ENCODE measurements around the gene SMAD1. TPM values are rescaled to one million over a fixed set of nuclear protein-coding genes. Genes with fewer than 3 reads are reported as not detected.
A peak's percentile ranks its signal among the peaks of the same experiment; 100 is the strongest.

Gene SMAD1
- total RNA-seq, 4 donors from 2014 or later, result 48.1 to 102 (median 67.4) TPM

DNA sequence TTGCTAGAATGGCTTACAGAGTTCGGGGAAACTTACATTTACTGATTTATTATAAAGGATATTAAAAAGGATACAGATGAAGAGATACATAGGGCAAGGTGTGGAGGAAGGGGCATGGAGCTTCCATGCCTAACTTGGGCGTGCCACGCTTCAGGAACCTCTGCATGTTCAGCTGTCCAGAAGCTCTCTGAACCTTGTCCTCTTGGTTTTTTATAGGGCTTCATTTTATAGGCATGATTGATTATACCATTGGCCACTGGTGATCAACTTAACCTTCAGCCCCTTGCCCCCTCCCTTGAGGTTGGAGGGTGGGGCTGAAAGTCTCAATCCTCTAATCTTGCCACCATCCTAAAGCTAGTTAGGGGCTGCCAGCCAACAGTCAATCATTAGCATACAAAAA is 10.7 kb downstream of the SMAD1 start:
- no peak for DNase-seq
- WGBS, 2 donors, result 95 to 99% methylated on average over 3 of the region's 3 CpGs
- no peak for TF ChIP-seq POLR2A (IDR thresholded peaks at IDR 0.05)
- TF ChIP-seq, protein P1, sequence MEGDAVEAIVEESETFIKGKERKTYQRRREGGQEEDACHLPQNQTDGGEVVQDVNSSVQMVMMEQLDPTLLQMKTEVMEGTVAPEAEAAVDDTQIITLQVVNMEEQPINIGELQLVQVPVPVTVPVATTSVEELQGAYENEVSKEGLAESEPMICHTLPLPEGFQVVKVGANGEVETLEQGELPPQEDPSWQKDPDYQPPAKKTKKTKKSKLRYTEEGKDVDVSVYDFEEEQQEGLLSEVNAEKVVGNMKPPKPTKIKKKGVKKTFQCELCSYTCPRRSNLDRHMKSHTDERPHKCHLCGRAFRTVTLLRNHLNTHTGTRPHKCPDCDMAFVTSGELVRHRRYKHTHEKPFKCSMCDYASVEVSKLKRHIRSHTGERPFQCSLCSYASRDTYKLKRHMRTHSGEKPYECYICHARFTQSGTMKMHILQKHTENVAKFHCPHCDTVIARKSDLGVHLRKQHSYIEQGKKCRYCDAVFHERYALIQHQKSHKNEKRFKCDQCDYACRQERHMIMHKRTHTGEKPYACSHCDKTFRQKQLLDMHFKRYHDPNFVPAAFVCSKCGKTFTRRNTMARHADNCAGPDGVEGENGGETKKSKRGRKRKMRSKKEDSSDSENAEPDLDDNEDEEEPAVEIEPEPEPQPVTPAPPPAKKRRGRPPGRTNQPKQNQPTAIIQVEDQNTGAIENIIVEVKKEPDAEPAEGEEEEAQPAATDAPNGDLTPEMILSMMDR (IDR thresholded peaks at IDR 0.05), result no peak
- intact Hi-C loops (cut with DNase I), result no loop called here
- H3K4me1 ChIP-seq, result peaks cover 10 to 35% of the 10 kb centered on the region in 2 donors
- H3K27ac ChIP-seq, result peak overlapping the region in 1 of 3 donors; percentile 31
- H3K27me3 ChIP-seq, result no peaks in the 10 kb centered on the region
- no peak overlapping the region for H3K4me3 ChIP-seq (replicated peaks in 1 of 3)
- no peaks in the 10 kb centered on the region for H3K9me3 ChIP-seq
- H3K36me3 ChIP-seq, result no peaks in the 10 kb centered on the region

DNA sequence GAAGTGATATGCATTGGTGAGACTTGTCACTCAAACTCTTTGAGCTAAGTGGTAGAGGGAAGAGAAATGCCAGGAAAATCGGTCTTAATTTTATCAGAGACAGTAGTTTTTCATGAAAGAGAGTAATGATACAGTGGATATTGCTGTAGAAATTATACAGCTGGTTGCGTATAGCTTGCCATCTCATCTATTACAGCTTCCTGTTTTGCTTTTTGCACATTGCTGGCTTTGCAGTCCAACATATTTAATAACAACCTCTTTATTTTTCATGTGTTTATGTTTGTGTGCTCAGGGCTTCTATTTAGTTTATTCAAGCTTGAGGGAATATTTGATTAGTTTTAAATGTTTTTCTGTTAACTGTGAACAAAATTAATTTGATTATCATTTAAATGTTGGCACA is 11.5 kb downstream of the SMAD1 start:
- Histone ChIP-seq H3K9me3 (no peaks in the 10 kb centered on the region), H3K4me3 (replicated peaks in 1 of 3) (no peak overlapping the region), H3K27ac (peak overlapping the region in 1 of 3 donors; percentile 41), H3K27me3 (no peaks in the 10 kb centered on the region), H3K4me1 (peaks cover 10 to 34% of the 10 kb centered on the region in 2 donors), H3K36me3 (no peaks in the 10 kb centered on the region)
- TF ChIP-seq POLR2A (IDR thresholded peaks at IDR 0.05), result no peak
- TF ChIP-seq, protein P1 (IDR thresholded peaks at IDR 0.05), result no peak
- DNase-seq, result no peak
- WGBS, 2 donors, result 74 to 77% methylated on average over 2 of the region's 2 CpGs
- intact Hi-C loops (cut with DNase I), result no loop called here

DNA sequence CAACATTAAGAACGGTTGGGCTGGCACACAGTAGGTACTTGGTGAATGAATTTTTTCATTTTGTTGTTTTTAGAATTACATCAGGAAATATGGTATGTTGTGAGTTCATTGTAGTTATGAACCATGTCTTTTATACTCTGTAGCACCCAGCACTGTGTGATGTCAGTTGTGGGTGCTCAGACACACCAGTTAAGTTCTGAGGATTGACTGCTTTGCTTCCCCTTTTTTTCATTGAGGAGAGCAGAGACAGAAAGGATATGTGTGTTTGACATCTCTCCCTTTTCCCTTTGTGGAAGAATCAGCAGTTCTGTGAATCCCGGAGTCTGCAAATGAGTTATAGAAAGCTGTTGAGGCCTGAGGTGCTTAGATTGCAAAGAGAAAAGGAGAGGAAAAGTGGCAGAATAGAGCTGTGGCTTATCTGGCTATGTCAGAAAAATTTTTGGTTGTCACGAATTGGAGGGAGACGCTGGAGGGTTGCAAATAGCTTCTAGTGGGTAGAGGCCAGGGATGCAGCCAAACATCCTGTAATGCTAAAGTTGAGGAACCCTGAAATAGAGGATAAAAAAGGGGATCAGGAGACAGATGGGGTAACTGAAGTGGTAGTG is 13.1 kb downstream of the SMAD1 start:
- TF ChIP-seq, protein P1 (IDR thresholded peaks at IDR 0.05), result no peak
- TF ChIP-seq POLR2A (IDR thresholded peaks at IDR 0.05), result no peak
- Histone ChIP-seq H3K36me3 (no peaks in the 10 kb centered on the region), H3K9me3 (no peaks in the 10 kb centered on the region), H3K27me3 (no peaks in the 10 kb centered on the region), H3K4me1 (peaks cover 10 to 34% of the 10 kb centered on the region in 2 donors), H3K27ac (no peak overlapping the region), H3K4me3 (replicated peaks in 1 of 3) (no peak overlapping the region)
- 83 to 84% methylated on average over 4 of the region's 4 CpGs for WGBS, 2 donors
- intact Hi-C loops (cut with DNase I), result no loop called here
- no peak for DNase-seq

DNA sequence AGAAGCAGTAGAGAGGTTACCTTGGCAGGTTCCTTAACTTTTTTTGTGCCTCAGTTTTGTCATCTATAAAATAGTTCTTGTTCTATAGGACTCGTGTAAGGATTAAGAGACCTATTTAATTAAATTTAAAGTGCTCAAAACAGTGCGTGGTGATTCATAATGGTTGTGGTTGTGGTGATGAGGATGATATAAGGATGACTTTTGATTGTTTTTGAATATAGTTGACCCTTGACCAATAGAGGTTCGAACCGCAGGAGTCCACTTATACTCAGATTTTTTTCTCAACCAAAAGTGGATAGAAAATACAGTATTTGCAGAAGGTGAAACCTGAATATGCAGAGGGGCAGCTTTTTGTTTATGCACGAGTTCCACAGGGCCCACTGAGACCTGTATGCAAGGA is 14.6 kb downstream of the SMAD1 start:
- Histone ChIP-seq H3K27me3 (no peaks in the 10 kb centered on the region), H3K4me3 (replicated peaks in 1 of 3) (no peak overlapping the region), H3K9me3 (no peaks in the 10 kb centered on the region), H3K27ac (peak overlapping the region in 1 of 3 donors; percentile 69), H3K36me3 (no peaks in the 10 kb centered on the region), H3K4me1 (peaks cover 25 to 47% of the 10 kb centered on the region in 2 donors)
- WGBS, 2 donors, result 84 to 96% methylated on average over 5 of the region's 5 CpGs
- no peak for DNase-seq
- intact Hi-C loops (cut with DNase I), result no loop called here
- TF ChIP-seq, protein P1 (IDR thresholded peaks at IDR 0.05), result no peak
- TF ChIP-seq POLR2A (IDR thresholded peaks at IDR 0.05), result no peak

DNA sequence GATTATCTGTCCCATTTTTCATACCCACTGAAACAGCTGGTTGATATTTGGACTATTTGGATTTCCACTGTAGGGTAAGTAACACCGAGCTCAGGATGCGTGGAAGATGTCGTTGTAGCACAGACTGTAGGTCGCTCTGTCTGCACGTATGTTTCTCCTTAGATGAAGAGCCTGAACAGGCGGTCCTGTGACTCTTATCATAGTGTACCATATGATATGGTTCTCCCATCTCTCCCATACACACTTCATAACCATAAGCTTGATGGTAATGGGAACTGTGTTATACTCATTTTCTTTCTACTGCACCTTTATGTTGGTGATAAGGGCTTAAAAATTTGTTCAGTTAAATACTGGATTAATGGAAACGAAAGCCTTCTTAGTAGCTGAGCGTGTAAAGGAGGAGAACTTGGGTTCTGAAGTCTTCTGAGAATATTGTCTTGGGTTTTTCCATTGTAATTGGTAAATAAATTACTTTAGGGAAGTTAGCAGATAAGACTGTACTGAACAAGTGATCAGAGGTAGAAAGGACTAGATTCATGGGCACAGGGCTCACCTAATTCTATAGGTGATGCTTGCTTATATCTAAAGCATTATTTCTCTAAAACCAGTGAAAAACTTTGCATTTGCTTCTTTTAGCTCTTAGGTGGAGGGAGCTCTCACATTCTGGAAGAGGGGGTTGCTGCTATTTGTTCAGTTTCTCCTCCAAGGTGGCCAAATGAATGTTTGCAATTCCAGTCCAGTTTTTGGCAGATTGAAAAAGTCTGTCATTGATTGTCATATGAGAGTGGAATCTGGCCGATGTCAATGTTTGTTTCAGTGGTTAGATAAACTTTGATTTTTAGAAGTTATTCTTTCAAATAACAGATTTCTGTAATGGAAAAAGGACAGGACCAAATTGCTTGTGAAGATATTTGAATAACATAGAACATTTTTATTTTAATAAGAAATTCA is 15.8 kb downstream of the SMAD1 start:
- no peak for DNase-seq
- no peak overlapping the region for H3K4me3 ChIP-seq (replicated peaks in 1 of 3)
- no peak for TF ChIP-seq POLR2A (IDR thresholded peaks at IDR 0.05)
- TF ChIP-seq, protein P1 (IDR thresholded peaks at IDR 0.05), result no peak
- H3K36me3 ChIP-seq, result no peaks in the 10 kb centered on the region
- H3K4me1 ChIP-seq, result peaks cover 34 to 39% of the 10 kb centered on the region in 2 donors
- 89 to 93% methylated on average over 9 of the region's 9 CpGs for WGBS, 2 donors
- no peaks in the 10 kb centered on the region for H3K9me3 ChIP-seq
- intact Hi-C loops (cut with DNase I), result no loop called here
- peak overlapping the region in 1 of 3 donors; percentile 69 for H3K27ac ChIP-seq
- no peaks in the 10 kb centered on the region for H3K27me3 ChIP-seq

Data from thyroid gland (tissue), 4 donors.